GM12878 (cell line): ENCODE results near the gene RTEL1. TPM values are rescaled to one million over a fixed set of nuclear protein-coding genes. Genes with fewer than 3 reads are reported as not detected.
A peak's percentile ranks its signal among the peaks of the same experiment; 100 is the strongest.

ENCODE experiments used
- CBX5 ChIP-seq: sonication (generic); IDR thresholded peaks from 2 replicates; pipeline ENCODE4 v1.6.1; 2016; ENCODE audit warnings: low read depth, moderate library complexity, mild to moderate bottlenecking, inconsistent platforms
- CHD2 ChIP-seq: IDR thresholded peaks from 2 replicates; pipeline ENCODE4 v1.6.1; 2011; ENCODE audit warnings: low read depth, low read length, improper control_type of control experiment, borderline replicate concordance
- CREB1 ChIP-seq: IDR thresholded peaks from 2 replicates; pipeline ENCODE4 v1.6.1; 2012; ENCODE audit warnings: low read depth, mild to moderate bottlenecking, inconsistent platforms
- KDM1A ChIP-seq: fragments of 200-600 bp; sonication (generic); IDR thresholded peaks from 2 replicates; pipeline ENCODE4 v1.6.1; 2016; ENCODE audit warnings: borderline replicate concordance
- SREBF2 ChIP-seq: IDR thresholded peaks from 2 replicates; pipeline ENCODE4 v1.6.1; 2012; ENCODE audit warnings: mild to moderate bottlenecking, low read length
- STAT1 ChIP-seq: fragments of 450-650 bp; conservative IDR thresholded peaks from 2 replicates; pipeline ENCODE4 v1.6.1; 2014; ENCODE audit warnings: antibody characterized with exemption, mild to moderate bottlenecking
- SUPT20H ChIP-seq: IDR thresholded peaks from 2 replicates; pipeline ENCODE4 v1.6.1; 2011; ENCODE audit warnings: low read depth, mild to moderate bottlenecking, low read length, moderate library complexity, borderline replicate concordance; ENCODE audit not compliant: control insufficient read depth
- SUZ12 ChIP-seq: fragments of 200-600 bp; sonication (generic); IDR thresholded peaks from one replicate; pipeline ENCODE4 v1.6.1; 2018; ENCODE audit warnings: antibody characterized with exemption, mild to moderate bottlenecking; ENCODE audit not compliant: unreplicated experiment
- polyA plus RNA-seq, 11 experiments: library from polyadenylated mRNA; depleted of rRNA in 4 of 11; unstranded in 6 of 11; stranded (reverse) in 5 of 11; fragments of >200 nt; fragmentation: Nextera tagmentation in 4 of 11; fragmentation: Illumina TruSeq in 1 of 11; extraction: Ambion mirVana in 4 of 11; extraction: Trizol in 1 of 11; gene quantifications; 1 replicate in 1 of 11; 2 replicates in 10 of 11; pipeline versions ENCODE4 v1.2.1 to v1.2.3, GENCODE V29; 2011 to 2016; ENCODE audit warnings: inconsistent platforms in 2 of 11, missing spikeins in 2 of 11, low read depth in 1 of 11
- total RNA-seq, 4 experiments: library from RNA; depleted of rRNA in 3 of 4; stranded (reverse); fragments of >200 nt in 3 of 4; fragmentation: Illumina TruSeq in 1 of 4; extraction: Trizol in 1 of 4; gene quantifications; 2 replicates each; pipeline versions ENCODE4 v1.2.1 to v1.2.3, GENCODE V29; 2013 to 2021
- TF ChIP-seq, protein P1 (sequence below): fragments of 450-650 bp; conservative IDR thresholded peaks from 2 replicates; pipeline ENCODE4 v1.6.1; 2017; ENCODE audit warnings: mild to moderate bottlenecking, moderate library complexity
- TF ChIP-seq, protein P2 (sequence below): fragments of 450-650 bp; IDR thresholded peaks from 2 replicates; pipeline ENCODE4 v1.6.1; 2017; ENCODE audit warnings: borderline replicate concordance
- TF ChIP-seq, protein P3 (sequence below): fragments of 450-650 bp; IDR thresholded peaks from 2 replicates; pipeline ENCODE4 v1.6.1; 2016; ENCODE audit warnings: mild to moderate bottlenecking

Gene RTEL1
- total and polyA plus RNA-seq, 10 of the 15 experiments (the other 5 are each of a cell fraction or from before 2014, with no cell fraction given), result 0.40 to 37.2 (median 15.6) TPM; not detected in 1

DNA sequence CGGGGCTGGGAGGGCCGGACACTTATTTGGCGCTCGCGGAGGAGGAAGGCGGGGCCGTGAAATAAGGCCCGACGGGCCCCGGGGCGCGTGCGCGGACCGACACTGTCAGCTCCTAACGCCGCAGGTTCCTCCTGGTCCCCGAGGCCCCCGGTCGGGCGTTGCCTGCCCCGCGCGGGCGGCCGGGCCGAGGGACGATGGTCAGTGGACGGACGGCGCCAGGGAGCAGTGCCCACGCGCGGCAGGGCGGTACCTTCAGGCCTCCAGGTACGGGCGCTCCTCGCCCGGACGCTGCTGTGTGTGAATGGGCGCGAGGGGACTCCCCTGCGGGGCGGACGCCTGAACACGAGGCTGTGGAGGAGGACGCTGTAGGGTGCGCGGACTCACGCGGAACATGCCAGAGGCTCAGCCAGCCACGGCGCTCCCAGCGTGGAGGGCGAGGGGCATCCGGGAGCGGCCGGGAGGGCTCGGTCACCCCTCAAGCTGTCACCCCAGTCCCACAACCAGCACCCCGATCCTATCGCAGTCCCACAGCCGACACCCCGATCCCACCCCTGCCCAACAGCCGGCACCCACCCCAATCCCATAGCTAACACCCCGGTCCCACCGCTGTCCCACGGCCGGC lies 30.9 kb upstream of the RTEL1 start (continued):
- TF ChIP-seq, protein P1, sequence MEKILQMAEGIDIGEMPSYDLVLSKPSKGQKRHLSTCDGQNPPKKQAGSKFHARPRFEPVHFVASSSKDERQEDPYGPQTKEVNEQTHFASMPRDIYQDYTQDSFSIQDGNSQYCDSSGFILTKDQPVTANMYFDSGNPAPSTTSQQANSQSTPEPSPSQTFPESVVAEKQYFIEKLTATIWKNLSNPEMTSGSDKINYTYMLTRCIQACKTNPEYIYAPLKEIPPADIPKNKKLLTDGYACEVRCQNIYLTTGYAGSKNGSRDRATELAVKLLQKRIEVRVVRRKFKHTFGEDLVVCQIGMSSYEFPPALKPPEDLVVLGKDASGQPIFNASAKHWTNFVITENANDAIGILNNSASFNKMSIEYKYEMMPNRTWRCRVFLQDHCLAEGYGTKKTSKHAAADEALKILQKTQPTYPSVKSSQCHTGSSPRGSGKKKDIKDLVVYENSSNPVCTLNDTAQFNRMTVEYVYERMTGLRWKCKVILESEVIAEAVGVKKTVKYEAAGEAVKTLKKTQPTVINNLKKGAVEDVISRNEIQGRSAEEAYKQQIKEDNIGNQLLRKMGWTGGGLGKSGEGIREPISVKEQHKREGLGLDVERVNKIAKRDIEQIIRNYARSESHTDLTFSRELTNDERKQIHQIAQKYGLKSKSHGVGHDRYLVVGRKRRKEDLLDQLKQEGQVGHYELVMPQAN, result peak; percentile 86
- TF ChIP-seq, protein P2, sequence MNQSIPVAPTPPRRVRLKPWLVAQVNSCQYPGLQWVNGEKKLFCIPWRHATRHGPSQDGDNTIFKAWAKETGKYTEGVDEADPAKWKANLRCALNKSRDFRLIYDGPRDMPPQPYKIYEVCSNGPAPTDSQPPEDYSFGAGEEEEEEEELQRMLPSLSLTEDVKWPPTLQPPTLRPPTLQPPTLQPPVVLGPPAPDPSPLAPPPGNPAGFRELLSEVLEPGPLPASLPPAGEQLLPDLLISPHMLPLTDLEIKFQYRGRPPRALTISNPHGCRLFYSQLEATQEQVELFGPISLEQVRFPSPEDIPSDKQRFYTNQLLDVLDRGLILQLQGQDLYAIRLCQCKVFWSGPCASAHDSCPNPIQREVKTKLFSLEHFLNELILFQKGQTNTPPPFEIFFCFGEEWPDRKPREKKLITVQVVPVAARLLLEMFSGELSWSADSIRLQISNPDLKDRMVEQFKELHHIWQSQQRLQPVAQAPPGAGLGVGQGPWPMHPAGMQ, result no peak
- TF ChIP-seq, protein P3, sequence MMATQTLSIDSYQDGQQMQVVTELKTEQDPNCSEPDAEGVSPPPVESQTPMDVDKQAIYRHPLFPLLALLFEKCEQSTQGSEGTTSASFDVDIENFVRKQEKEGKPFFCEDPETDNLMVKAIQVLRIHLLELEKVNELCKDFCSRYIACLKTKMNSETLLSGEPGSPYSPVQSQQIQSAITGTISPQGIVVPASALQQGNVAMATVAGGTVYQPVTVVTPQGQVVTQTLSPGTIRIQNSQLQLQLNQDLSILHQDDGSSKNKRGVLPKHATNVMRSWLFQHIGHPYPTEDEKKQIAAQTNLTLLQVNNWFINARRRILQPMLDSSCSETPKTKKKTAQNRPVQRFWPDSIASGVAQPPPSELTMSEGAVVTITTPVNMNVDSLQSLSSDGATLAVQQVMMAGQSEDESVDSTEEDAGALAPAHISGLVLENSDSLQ, result peak; percentile 22; the same call in 1 of the 2 replicates
- no peak for TF ChIP-seq SUPT20H
- TF ChIP-seq CBX5, result no peak
- peak; percentile 15; the same call in 1 of the 2 replicates for TF ChIP-seq CHD2
- TF ChIP-seq SUZ12, result no peak
- peak; percentile 86 for TF ChIP-seq SREBF2
- TF ChIP-seq KDM1A, result no peak
- peak; percentile 92; the same call in 1 of the 2 replicates for TF ChIP-seq STAT1
- TF ChIP-seq CREB1, result no peak; the same call in 1 of the 2 replicates
